Thoracic aorta (tissue), 2 donors: ENCODE data around the gene PDXP. TPM values are rescaled to one million over a fixed set of nuclear protein-coding genes. Genes with fewer than 3 reads are reported as not detected.

Source experiments
- ATAC-seq: fragments of 150-250 bp; one replicate; pipeline ENCODE4 v1.8.0; 2017; ENCODE audit warnings: low read depth; ENCODE audit not compliant: insufficient number of reproducible peaks, low FRiP score
- DNase-seq: peaks from one replicate; pipeline ENCODE4 v3.0.0-alpha.2; 2020; ENCODE audit warnings: low spot score
- H3K27ac ChIP-seq, 2 donors: fragments of 200-600 bp; sonication (generic); 1 replicate in 1 of 2; 2 replicates in 1 of 2; pipeline ENCODE4 v1.5.1; 2016; ENCODE audit warnings: mild to moderate bottlenecking in 2 of 2, moderate library complexity in 2 of 2
- H3K27me3 ChIP-seq: fragments of 200-600 bp; sonication (generic); replicated peaks from 2 replicates; pipeline ENCODE4 v1.6.0; 2016; ENCODE audit warnings: mild to moderate bottlenecking; ENCODE audit not compliant: insufficient read depth
- H3K36me3 ChIP-seq: fragments of 200-600 bp; sonication (generic); one replicate; pipeline ENCODE4 v1.5.1; 2016
- H3K4me1 ChIP-seq, 2 donors: fragments of 200-600 bp; sonication (generic); 1 replicate in 1 of 2; 2 replicates in 1 of 2; pipeline versions ENCODE4 v1.5.1 to v1.6.0; 2016; ENCODE audit warnings: low read depth in 2 of 2, mild to moderate bottlenecking in 1 of 2; ENCODE audit not compliant: control insufficient read depth in 1 of 2
- H3K4me3 ChIP-seq: fragments of 200-600 bp; sonication (generic); 2 replicates; pipeline ENCODE4 v1.5.1; 2016; ENCODE audit warnings: mild to moderate bottlenecking
- H3K9me3 ChIP-seq: fragments of 200-600 bp; sonication (generic); 2 replicates; pipeline ENCODE4 v1.5.1; 2016
- CTCF ChIP-seq: fragments of 200-600 bp; sonication (generic); IDR thresholded peaks from one replicate; pipeline ENCODE4 v1.5.1; 2019; ENCODE audit warnings: antibody characterized with exemption
- total RNA-seq, 2 donors: library from RNA; depleted of rRNA; stranded (reverse); fragments of >200 nt; gene quantifications; one replicate each; pipeline versions ENCODE4 v1.1.0 to v1.2.3, GENCODE V29; 2016

PDXP gene
- total RNA-seq, 2 donors from 2014 or later = 6.3 to 13.8 TPM

- Histone ChIP-seq H3K27ac (no peak overlapping the region), H3K9me3 (no peaks in the 10 kb centered on the region), H3K4me1 (peaks cover 11 to 39% of the 10 kb centered on the region in 2 donors), H3K27me3 (no peaks in the 10 kb centered on the region), H3K4me3 (peak overlapping the region; percentile 71), H3K36me3 (no peaks in the 10 kb centered on the region)
- no peak for TF ChIP-seq CTCF
- DNase-seq (no peak), ATAC-seq (no peak)
Measured at GRCh38 chr22:37659897-37660708, 1.6 kb downstream of the PDXP start.

DNA sequence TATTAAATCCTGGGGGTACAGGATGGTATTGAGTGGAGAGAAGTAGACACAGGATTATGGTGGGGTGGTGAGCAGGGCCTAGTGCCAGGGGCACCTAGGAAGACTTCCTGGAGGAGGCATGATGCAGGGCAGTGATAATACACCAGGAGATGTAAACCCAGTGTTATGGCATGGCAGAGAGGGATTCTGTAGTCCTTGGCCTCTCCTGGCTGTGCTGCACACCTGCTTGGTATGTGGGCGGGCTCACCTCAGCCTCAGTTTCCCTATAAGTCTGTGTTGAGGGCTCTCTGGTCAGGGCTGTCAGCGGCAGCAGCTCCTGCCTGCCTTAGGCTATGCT, 2.2 kb downstream of the PDXP start:
- no peaks in the 10 kb centered on the region for H3K36me3 ChIP-seq
- ATAC-seq (no peak), DNase-seq (no peak)
- no peaks in the 10 kb centered on the region for H3K9me3 ChIP-seq
- peaks cover 11 to 39% of the 10 kb centered on the region in 2 donors for H3K4me1 ChIP-seq
- H3K27ac ChIP-seq = peak overlapping the region in 1 of 2 donors; percentile 74
- no peak overlapping the region for H3K4me3 ChIP-seq
- no peaks in the 10 kb centered on the region for H3K27me3 ChIP-seq
- TF ChIP-seq CTCF = no peak

DNA sequence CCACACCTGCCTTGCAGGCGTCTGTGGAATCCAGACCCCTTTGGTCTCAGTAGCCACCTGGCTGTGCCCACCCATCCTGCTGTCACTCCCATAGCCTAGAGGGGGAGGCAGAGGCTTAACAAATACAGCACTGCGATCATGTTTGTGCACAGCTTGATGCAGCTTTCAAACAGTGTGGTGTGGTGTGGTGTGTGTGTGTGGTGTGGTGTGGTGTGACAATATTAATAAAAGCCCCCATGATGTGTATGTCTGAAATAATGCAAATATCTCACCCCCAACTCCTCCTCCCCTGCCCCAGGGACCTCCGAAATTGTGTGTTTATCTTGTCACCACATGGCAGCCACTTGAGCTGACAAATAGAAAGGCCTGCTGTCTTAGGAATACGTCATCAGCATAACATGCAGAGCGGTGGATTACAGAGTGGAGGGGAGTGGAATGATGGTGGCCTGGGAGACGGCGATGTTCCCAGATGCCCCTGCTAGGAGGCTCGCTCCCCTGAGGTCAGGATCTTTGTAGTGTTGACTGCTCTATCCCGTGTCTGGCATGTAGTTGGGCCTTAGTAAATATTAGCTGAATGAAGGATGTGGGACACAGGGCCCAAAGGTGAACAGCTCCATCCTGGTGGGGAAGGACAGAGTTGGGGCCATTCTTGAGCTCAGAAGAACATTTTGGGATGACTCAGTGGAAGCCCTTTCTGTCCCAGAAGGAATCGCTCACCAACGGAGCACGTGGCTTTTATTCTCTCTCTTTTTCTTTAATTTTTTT, 2.8 kb downstream of the PDXP start:
- no peak for DNase-seq
- Histone ChIP-seq H3K27me3 (no peaks in the 10 kb centered on the region), H3K4me3 (no peak overlapping the region), H3K27ac (peak overlapping the region; percentile 52 to 74), H3K4me1 (peaks cover 11 to 39% of the 10 kb centered on the region in 2 donors), H3K9me3 (no peaks in the 10 kb centered on the region), H3K36me3 (no peaks in the 10 kb centered on the region)
- TF ChIP-seq CTCF = no peak
- no peak for ATAC-seq

GRCh38 chr22:37662039-37662438, 3.5 kb downstream of the PDXP start:
- no peak for DNase-seq
- H3K36me3 ChIP-seq = no peaks in the 10 kb centered on the region
- H3K27me3 ChIP-seq = no peaks in the 10 kb centered on the region
- no peaks in the 10 kb centered on the region for H3K9me3 ChIP-seq
- no peak overlapping the region for H3K4me3 ChIP-seq
- H3K27ac ChIP-seq = peak overlapping the region; percentile 37 to 67
- peaks cover 11 to 39% of the 10 kb centered on the region in 2 donors for H3K4me1 ChIP-seq
- no peak for TF ChIP-seq CTCF
- no peak for ATAC-seq

- Histone ChIP-seq H3K4me1 (peaks cover 7 to 31% of the 10 kb centered on the region in 2 donors), H3K27ac (peak overlapping the region in 1 of 2 donors; percentile 63), H3K36me3 (no peaks in the 10 kb centered on the region), H3K27me3 (no peaks in the 10 kb centered on the region), H3K9me3 (no peaks in the 10 kb centered on the region), H3K4me3 (no peak overlapping the region)
- TF ChIP-seq CTCF = no peak
- DNase-seq = no peak
- no peak for ATAC-seq
Measured at GRCh38 chr22:37663521-37664140, 5.1 kb downstream of the PDXP start.
